ENCODE measurements around the gene SLC9A7. TPM values are rescaled to one million over a fixed set of nuclear protein-coding genes. Genes with fewer than 3 reads are reported as not detected.

SLC9A7 gene
- polyA plus RNA-seq, 1 experiment = 15.3 TPM

DNA sequence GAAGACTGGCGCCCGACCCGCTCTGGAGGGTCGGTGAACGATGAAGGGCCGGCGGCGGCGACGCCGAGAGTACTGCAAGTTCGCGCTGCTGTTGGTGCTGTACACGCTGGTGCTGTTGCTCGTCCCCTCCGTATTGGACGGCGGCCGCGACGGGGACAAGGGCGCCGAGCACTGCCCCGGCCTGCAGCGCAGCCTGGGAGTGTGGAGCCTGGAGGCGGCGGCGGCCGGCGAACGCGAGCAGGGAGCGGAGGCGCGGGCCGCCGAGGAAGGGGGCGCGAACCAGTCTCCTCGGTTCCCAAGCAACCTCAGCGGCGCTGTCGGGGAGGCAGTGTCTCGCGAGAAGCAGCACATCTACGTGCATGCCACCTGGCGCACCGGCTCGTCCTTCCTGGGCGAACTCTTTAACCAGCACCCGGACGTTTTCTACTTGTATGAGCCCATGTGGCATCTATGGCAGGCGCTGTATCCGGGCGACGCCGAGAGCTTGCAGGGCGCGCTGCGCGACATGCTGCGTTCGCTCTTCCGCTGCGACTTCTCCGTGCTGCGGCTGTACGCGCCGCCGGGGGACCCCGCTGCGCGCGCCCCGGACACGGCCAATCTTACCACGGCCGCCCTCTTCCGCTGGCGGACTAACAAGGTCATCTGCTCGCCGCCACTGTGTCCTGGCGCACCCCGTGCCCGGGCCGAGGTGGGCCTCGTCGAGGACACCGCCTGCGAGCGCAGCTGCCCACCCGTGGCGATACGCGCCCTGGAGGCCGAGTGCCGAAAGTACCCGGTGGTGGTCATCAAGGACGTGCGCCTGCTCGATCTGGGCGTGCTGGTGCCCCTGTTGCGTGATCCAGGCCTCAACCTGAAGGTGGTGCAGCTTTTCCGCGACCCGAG is 184.8 kb downstream of the SLC9A7 start:
- no peak for DNase-seq (ENCODE audit: low read depth, low spot score)
- no peaks in the 10 kb centered on the region for H3K27me3 ChIP-seq (ENCODE audit: control insufficient read depth, insufficient read depth, low read length)
- no peaks in the 10 kb centered on the region for H3K9me3 ChIP-seq (ENCODE audit: control insufficient read depth, insufficient read depth, low read length)
- CTCF ChIA-PET = interaction anchor here (0.6 kb wide), 1 partner anchor 185 kb away, joined by 3 read pairs; no protein-coding TSS in a partner anchor
- peak overlapping the region; percentile 62 for H3K4me3 ChIP-seq (ENCODE audit: low read depth, low read length)
- TF ChIP-seq, protein P1, sequence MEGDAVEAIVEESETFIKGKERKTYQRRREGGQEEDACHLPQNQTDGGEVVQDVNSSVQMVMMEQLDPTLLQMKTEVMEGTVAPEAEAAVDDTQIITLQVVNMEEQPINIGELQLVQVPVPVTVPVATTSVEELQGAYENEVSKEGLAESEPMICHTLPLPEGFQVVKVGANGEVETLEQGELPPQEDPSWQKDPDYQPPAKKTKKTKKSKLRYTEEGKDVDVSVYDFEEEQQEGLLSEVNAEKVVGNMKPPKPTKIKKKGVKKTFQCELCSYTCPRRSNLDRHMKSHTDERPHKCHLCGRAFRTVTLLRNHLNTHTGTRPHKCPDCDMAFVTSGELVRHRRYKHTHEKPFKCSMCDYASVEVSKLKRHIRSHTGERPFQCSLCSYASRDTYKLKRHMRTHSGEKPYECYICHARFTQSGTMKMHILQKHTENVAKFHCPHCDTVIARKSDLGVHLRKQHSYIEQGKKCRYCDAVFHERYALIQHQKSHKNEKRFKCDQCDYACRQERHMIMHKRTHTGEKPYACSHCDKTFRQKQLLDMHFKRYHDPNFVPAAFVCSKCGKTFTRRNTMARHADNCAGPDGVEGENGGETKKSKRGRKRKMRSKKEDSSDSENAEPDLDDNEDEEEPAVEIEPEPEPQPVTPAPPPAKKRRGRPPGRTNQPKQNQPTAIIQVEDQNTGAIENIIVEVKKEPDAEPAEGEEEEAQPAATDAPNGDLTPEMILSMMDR (IDR thresholded peaks at IDR 0.05; ENCODE audit: low read depth, low read length) = no peak
- POLR2A ChIA-PET = no interaction called here
- peak overlapping the region; percentile 31 for H3K27ac ChIP-seq (ENCODE audit: low read depth, low read length)

DNA sequence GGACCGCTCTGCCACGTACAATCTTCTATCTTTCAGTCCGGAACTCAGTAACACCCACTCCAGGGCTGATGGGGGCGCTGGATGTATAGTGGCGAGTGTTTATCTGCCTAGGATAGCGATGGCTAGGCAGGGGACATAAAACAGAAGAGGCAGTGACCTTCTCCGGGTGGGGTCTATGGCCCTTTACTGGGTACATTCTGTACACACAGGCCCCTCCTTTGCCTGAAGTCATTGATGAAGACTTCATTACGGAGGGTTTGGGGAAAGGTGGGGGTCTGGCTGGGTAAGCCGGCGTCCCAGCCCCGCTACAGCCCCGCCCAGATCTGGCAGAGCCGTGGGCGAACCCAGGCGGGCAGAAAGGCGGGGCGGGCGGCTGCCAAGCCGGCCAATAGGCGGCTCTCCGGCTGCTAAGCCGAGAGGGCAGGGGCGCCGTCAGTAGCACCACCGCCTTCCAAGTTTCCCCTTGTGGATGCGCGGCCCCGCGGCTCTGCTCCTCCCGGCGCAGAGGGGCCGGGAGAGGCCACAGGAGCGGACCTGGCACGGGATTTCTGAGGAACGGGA is 185.5 kb downstream of the SLC9A7 start, which contains the start of gene CHST7:
CHST7 (plus strand) TSS at position 435 of the 561 bp plus-strand sequence. CDS start 167 bp downstream, outside the sequence.
- ChIA-PET CTCF (interaction anchor here (1.3 to 1.4 kb wide), 2 partner anchors 113 to 223 kb away, joined by 3 to 5 read pairs; no protein-coding TSS in a partner anchor), POLR2A (no interaction called here)
- Histone ChIP-seq H3K9me3 (ENCODE audit: control insufficient read depth, insufficient read depth, low read length) (no peaks in the 10 kb centered on the region), H3K27ac (ENCODE audit: low read depth, low read length) (peak within 1 kb of the TSS; percentile 47), H3K4me3 (ENCODE audit: low read depth, low read length) (peak within 1 kb of the TSS; percentile 62), H3K27me3 (ENCODE audit: control insufficient read depth, insufficient read depth, low read length) (no peaks in the 10 kb centered on the region)
- no peak for DNase-seq (ENCODE audit: low read depth, low spot score)
- TF ChIP-seq, protein P1 (IDR thresholded peaks at IDR 0.05; ENCODE audit: low read depth, low read length) = peak; percentile 44; the same call in 1 of the 2 replicates

DNA sequence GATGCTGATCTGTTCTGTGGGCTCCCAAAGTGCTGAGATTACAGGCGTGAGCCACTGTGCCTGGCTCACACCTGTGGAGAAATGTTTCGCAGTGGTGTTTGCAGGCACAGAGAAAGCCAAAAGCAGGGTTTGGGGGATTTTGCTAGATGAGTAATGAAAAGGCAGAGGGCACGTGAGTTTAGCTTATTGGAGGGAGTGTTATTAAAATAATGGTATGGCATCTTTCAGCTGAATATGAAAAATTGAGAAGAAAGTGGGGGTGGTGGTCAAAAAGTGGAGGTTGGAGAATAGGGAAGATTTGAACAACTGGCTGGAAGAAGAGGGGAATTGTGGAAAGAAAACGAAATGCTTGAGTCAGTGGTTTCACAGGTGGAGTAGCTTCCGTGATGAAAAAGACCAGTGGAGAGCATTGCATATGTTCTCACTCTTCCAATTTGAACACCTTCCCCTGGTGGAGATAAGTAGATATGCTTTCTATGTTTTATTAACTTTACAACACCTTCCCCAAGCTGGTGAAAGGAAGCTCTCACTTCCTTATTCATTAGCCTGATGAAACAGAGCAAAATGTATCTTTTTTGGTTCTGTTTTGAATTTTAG is 186.5 kb downstream of the SLC9A7 start:
- no peaks in the 10 kb centered on the region for H3K27me3 ChIP-seq (ENCODE audit: control insufficient read depth, insufficient read depth, low read length)
- DNase-seq (ENCODE audit: low read depth, low spot score) = no peak
- ChIA-PET POLR2A (no interaction called here), CTCF (interaction anchor here (1.3 to 1.4 kb wide), 2 partner anchors 114 to 224 kb away, joined by 3 to 5 read pairs; no protein-coding TSS in a partner anchor)
- TF ChIP-seq, protein P1 (IDR thresholded peaks at IDR 0.05; ENCODE audit: low read depth, low read length) = no peak
- H3K27ac ChIP-seq (ENCODE audit: low read depth, low read length) = no peak overlapping the region
- no peaks in the 10 kb centered on the region for H3K9me3 ChIP-seq (ENCODE audit: control insufficient read depth, insufficient read depth, low read length)
- no peak overlapping the region for H3K4me3 ChIP-seq (ENCODE audit: low read depth, low read length)

DNA sequence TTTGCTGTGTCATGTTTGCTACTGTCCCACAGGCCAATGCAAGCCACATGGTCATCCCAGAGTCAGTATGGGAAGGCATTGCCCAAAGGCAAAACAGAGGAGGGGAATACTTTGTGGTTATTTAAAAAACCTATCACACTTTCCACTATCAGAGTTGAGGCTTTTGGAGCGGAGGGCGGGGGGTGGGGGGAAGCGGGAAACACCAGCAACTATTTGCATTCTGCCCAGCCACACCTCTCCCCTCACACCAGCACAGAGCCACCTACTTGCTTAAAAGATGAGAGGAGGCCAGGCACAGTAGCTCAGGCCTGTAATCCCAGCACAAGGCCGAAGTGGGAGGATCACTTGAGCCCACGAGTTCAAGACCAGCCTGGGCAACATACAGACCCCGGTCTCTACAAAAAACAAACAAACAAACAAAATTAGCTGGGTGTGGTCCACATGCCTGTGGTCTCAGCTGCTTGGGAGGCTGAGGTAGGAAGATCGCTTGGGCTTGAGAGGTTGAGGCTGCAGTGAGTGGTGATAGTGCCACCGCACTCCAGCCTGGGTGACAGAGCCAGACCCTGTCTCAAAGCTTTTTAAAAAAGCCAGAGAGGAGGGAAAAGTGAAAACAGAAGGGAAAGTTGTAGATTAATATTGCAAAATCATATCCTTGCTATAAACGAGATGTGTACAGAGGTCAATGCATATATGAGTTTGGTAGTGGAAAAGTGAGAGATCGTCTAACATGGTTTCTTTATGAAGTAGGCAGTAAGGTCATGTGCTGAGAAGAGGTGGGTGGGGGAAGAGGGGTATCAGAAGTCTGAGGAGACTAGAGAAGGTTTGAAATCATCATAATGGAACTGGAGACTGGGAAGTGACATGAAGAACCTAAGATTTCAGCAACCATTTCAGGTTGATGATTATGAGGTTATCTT is 187.2 kb downstream of the SLC9A7 start:
- Histone ChIP-seq H3K27me3 (ENCODE audit: control insufficient read depth, insufficient read depth, low read length) (no peaks in the 10 kb centered on the region), H3K27ac (ENCODE audit: low read depth, low read length) (no peak overlapping the region), H3K9me3 (ENCODE audit: control insufficient read depth, insufficient read depth, low read length) (no peaks in the 10 kb centered on the region), H3K4me3 (ENCODE audit: low read depth, low read length) (no peak overlapping the region)
- POLR2A ChIA-PET = no interaction called here
- CTCF ChIA-PET = interaction anchor here (1.4 kb wide), 1 partner anchor 115 kb away, joined by 5 read pairs; no protein-coding TSS in a partner anchor
- TF ChIP-seq, protein P1 (IDR thresholded peaks at IDR 0.05; ENCODE audit: low read depth, low read length) = no peak
- DNase-seq (ENCODE audit: low read depth, low spot score) = no peak

Measured in AG04450 (cell line).